GM23248 (cell line): ENCODE measurements around the gene CTAGE4. TPM values are rescaled to one million over a fixed set of nuclear protein-coding genes. Genes with fewer than 3 reads are reported as not detected.
"Not testable (repeated sequence)": the region's sequence is repeated elsewhere in the genome, so short reads cannot be mapped to it uniquely, and the experiment has no call there.

ENCODE experiments used
- DNase-seq: peaks from one replicate; pipeline ENCODE4 v3.0.0-alpha.2; 2015
- H2AFZ ChIP-seq: fragments of 200-600 bp; sonication (generic); 2 replicates; pipeline ENCODE4 v1.6.1; 2016; ENCODE audit warnings: antibody characterized with exemption
- H3F3A ChIP-seq: fragments of 200-600 bp; sonication (generic); 2 replicates; pipeline ENCODE4 v1.6.1; 2016; ENCODE audit warnings: mild to moderate bottlenecking, antibody characterized with exemption, mixed run types; ENCODE audit not compliant: insufficient read depth
- H3K27ac ChIP-seq: fragments of 200-600 bp; sonication (generic); 2 replicates; pipeline ENCODE4 v1.5.1; 2016; ENCODE audit warnings: mild to moderate bottlenecking
- H3K27me3 ChIP-seq: fragments of 200-600 bp; sonication (generic); replicated peaks from 2 replicates; pipeline ENCODE4 v1.6.1; 2016; ENCODE audit warnings: mild to moderate bottlenecking; ENCODE audit not compliant: insufficient read depth
- H3K36me3 ChIP-seq: fragments of 200-600 bp; sonication (generic); 2 replicates; pipeline ENCODE4 v1.6.1; 2016; ENCODE audit warnings: low read depth, mild to moderate bottlenecking
- H3K4me1 ChIP-seq: fragments of 200-600 bp; sonication (generic); 2 replicates; pipeline ENCODE4 v1.6.1; 2016; ENCODE audit warnings: mild to moderate bottlenecking; ENCODE audit not compliant: insufficient read depth
- H3K4me2 ChIP-seq: fragments of 200-600 bp; sonication (generic); one replicate; pipeline ENCODE4 v1.6.1; 2016; ENCODE audit warnings: mild to moderate bottlenecking; ENCODE audit not compliant: unreplicated experiment
- H3K4me3 ChIP-seq: fragments of 200-600 bp; sonication (generic); 2 replicates; pipeline ENCODE4 v1.5.1; 2016; ENCODE audit warnings: mild to moderate bottlenecking
- H3K79me2 ChIP-seq: fragments of 200-600 bp; sonication (generic); 2 replicates; pipeline ENCODE4 v1.6.1; 2016; ENCODE audit warnings: mild to moderate bottlenecking; ENCODE audit not compliant: insufficient read depth
- H3K9ac ChIP-seq: fragments of 200-600 bp; sonication (generic); 2 replicates; pipeline ENCODE4 v1.6.1; 2016; ENCODE audit warnings: mild to moderate bottlenecking
- H3K9me2 ChIP-seq: fragments of 200-600 bp; sonication (generic); 2 replicates; pipeline ENCODE4 v1.6.1; 2016; ENCODE audit warnings: mixed run types, mild to moderate bottlenecking, moderate library complexity; ENCODE audit not compliant: insufficient read depth
- H3K9me3 ChIP-seq: fragments of 200-600 bp; sonication (generic); one replicate; pipeline ENCODE4 v1.6.1; 2017; ENCODE audit warnings: low read depth
- H4K20me1 ChIP-seq: fragments of 200-600 bp; sonication (generic); 2 replicates; pipeline ENCODE4 v1.6.0; 2016; ENCODE audit not compliant: insufficient read depth
- EZH2 ChIP-seq: fragments of 200-600 bp; sonication (generic); IDR thresholded peaks from 2 replicates; pipeline ENCODE4 v1.6.1; 2018; ENCODE audit warnings: antibody characterized with exemption, mild to moderate bottlenecking; ENCODE audit not compliant: insufficient read depth, poor library complexity, severe bottlenecking
- EZH2phosphoT487 ChIP-seq: fragments of 200-600 bp; sonication (generic); IDR thresholded peaks from 2 replicates; pipeline ENCODE4 v1.6.1; 2018; ENCODE audit warnings: antibody characterized with exemption, moderate library complexity, mild to moderate bottlenecking, low read depth; ENCODE audit not compliant: insufficient read depth
- WGBS, 2 experiments: methylation state at CpG; one replicate each; pipeline ENCODE4 v1.1.6; 2015 to 2017; ENCODE audit warnings: low lambda C conversion rate in 2 of 2, low coverage in 1 of 2; ENCODE audit errors: missing lambda C conversion rate in 2 of 2; 5-methylcytosine and 5-hydroxymethylcytosine counted together
- in situ Hi-C: fragments of 300-500 bp; cut with MboI; formaldehyde crosslinking; loops from 2 replicates; pipeline ENCODE4 v1.15.0; 2020
- polyA plus RNA-seq: library from polyadenylated mRNA; unstranded; fragments of >200 nt; fragmentation: Nextera tagmentation; extraction: Ambion mirVana; gene quantifications from 2 replicates; pipeline ENCODE4 v1.2.1, GENCODE V29; 2016
- total RNA-seq: library from RNA; depleted of rRNA; stranded (reverse); fragments of >200 nt; shearing (Covaris generic); gene quantifications from 2 replicates; pipeline ENCODE4 v1.2.3, GENCODE V29; 2014

Gene CTAGE4
- total and polyA plus RNA-seq, 2 experiments from 2014 or later, result 1.0 TPM; not detected in 1

GRCh38 chr7:144144426-144144825, 38.8 kb upstream of the CTAGE4 start:
- Histone ChIP-seq H2AFZ (no peak overlapping the region), H3K4me2 (no peak overlapping the region), H3K9me3 (no peaks in the 10 kb centered on the region), H3K27ac (no peak overlapping the region), H3K4me1 (no peaks in the 10 kb centered on the region), H3K79me2 (no peaks in the 10 kb centered on the region), H4K20me1 (no peaks in the 10 kb centered on the region), H3K27me3 (no peaks in the 10 kb centered on the region), H3K4me3 (no peak overlapping the region), H3K9ac (no peak overlapping the region), H3K36me3 (no peaks in the 10 kb centered on the region), H3F3A (no peaks in the 10 kb centered on the region), H3K9me2 (no peaks in the 10 kb centered on the region)
- TF ChIP-seq EZH2 (no peak), EZH2phosphoT487 (no peak)
- no peak for DNase-seq
- 63 to 82% methylated on average over 3 of the region's 3 CpGs for WGBS, 2 experiments
- in situ Hi-C loops, result no loop called here

- no peak for DNase-seq
- in situ Hi-C loops, result no loop called here
- TF ChIP-seq EZH2 (no peak), EZH2phosphoT487 (no peak)
- H3K9me2 ChIP-seq, result no peaks in the 10 kb centered on the region
- H4K20me1 ChIP-seq, result no peaks in the 10 kb centered on the region
- no peaks in the 10 kb centered on the region for H3K4me1 ChIP-seq
- no peak overlapping the region for H3K27ac ChIP-seq
- H3K79me2 ChIP-seq, result no peaks in the 10 kb centered on the region
- H2AFZ ChIP-seq, result no peak overlapping the region
- H3K9me3 ChIP-seq, result no peaks in the 10 kb centered on the region
- WGBS, 2 experiments, result 34 to 38% methylated on average over 2 of the region's 2 CpGs
- H3K36me3 ChIP-seq, result no peaks in the 10 kb centered on the region
- no peak overlapping the region for H3K9ac ChIP-seq
- H3K27me3 ChIP-seq, result no peaks in the 10 kb centered on the region
- no peaks in the 10 kb centered on the region for H3F3A ChIP-seq
- H3K4me3 ChIP-seq, result no peak overlapping the region
- H3K4me2 ChIP-seq, result no peak overlapping the region
Observed at GRCh38 chr7:144148224-144148827, 34.9 kb upstream of the CTAGE4 start.

- Histone ChIP-seq H3K27me3 (no peaks in the 10 kb centered on the region), H3K79me2 (no peaks in the 10 kb centered on the region), H2AFZ (no peak overlapping the region), H3K9me2 (no peaks in the 10 kb centered on the region), H3K9ac (no peak overlapping the region), H3K4me2 (no peak overlapping the region), H3K4me3 (no peak overlapping the region), H3K27ac (no peak overlapping the region), H4K20me1 (no peaks in the 10 kb centered on the region), H3K4me1 (no peaks in the 10 kb centered on the region), H3K36me3 (no peaks in the 10 kb centered on the region), H3F3A (no peaks in the 10 kb centered on the region), H3K9me3 (no peaks in the 10 kb centered on the region)
- 45 to 77% methylated on average over 1 of the region's 1 CpG for WGBS, 2 experiments
- in situ Hi-C loops, result no loop called here
- TF ChIP-seq EZH2phosphoT487 (no peak), EZH2 (no peak)
- no peak for DNase-seq
Observed at GRCh38 chr7:144158861-144159260, 24.4 kb upstream of the CTAGE4 start.

- Histone ChIP-seq H3F3A (no peaks in the 10 kb centered on the region), H3K27me3 (no peaks in the 10 kb centered on the region), H3K79me2 (no peaks in the 10 kb centered on the region), H3K4me2 (no peak overlapping the region), H4K20me1 (no peaks in the 10 kb centered on the region), H2AFZ (no peak overlapping the region), H3K27ac (no peak overlapping the region), H3K9me2 (no peaks in the 10 kb centered on the region), H3K4me3 (no peak overlapping the region), H3K36me3 (no peaks in the 10 kb centered on the region), H3K9ac (no peak overlapping the region), H3K4me1 (no peaks in the 10 kb centered on the region), H3K9me3 (no peaks in the 10 kb centered on the region)
- 36 to 43% methylated on average over 2 of the region's 2 CpGs for WGBS, 2 experiments
- DNase-seq, result no peak
- TF ChIP-seq EZH2phosphoT487, result no peak
- TF ChIP-seq EZH2, result no peak
- in situ Hi-C loops, result no loop called here
Observed at GRCh38 chr7:144164784-144165183, 18.5 kb upstream of the CTAGE4 start.

GRCh38 chr7:144171594-144172350, 11.5 kb upstream of the CTAGE4 start:
- DNase-seq, H3K4me3 ChIP-seq, in situ Hi-C loops, H3K36me3 ChIP-seq, H3K27me3 ChIP-seq, H3K9ac ChIP-seq, H3K4me1 ChIP-seq, H3K27ac ChIP-seq, H3K79me2 ChIP-seq, H4K20me1 ChIP-seq, H3K9me2 ChIP-seq, H3K4me2 ChIP-seq, H3K9me3 ChIP-seq, H2AFZ ChIP-seq, H3F3A ChIP-seq: not testable (repeated sequence)
- WGBS, 2 experiments, result 52 to 56% methylated on average over 4 of the region's 4 CpGs
